Psoas muscle (tissue), 8 donors: ENCODE results near the gene GPR35. TPM values are rescaled to one million over a fixed set of nuclear protein-coding genes. Genes with fewer than 3 reads are reported as not detected.

Experiments used
- ATAC-seq, 4 donors: fragments of 200-7000 bp; cut with Tn5 transposase; one replicate each; pipeline ENCODE4 v1.9.1; 2020; ENCODE audit warnings: moderate library complexity in 3 of 4, mild to moderate bottlenecking in 2 of 4
- DNase-seq, 2 donors: peaks; one replicate each; pipeline ENCODE4 v3.0.0-alpha.2; 2020
- H3K27ac ChIP-seq: fragments of 200-600 bp; one replicate; pipeline ENCODE4 v1.8.0; 2022
- H3K27me3 ChIP-seq, 3 donors: fragments of 200-600 bp in 1 of 3; one replicate each; pipeline versions ENCODE4 v1.6.1 to v1.8.0; 2013 to 2022; ENCODE audit warnings: low read length in 2 of 3, mild to moderate bottlenecking in 2 of 3, moderate library complexity in 1 of 3; ENCODE audit not compliant: insufficient read depth in 3 of 3
- H3K36me3 ChIP-seq, 2 donors: fragments of 200-600 bp in 1 of 2; one replicate each; pipeline versions ENCODE4 v1.6.1 to v1.8.0; 2013 to 2022; ENCODE audit warnings: low read depth in 1 of 2, mild to moderate bottlenecking in 1 of 2, moderate library complexity in 1 of 2; ENCODE audit not compliant: insufficient read depth in 1 of 2
- H3K4me1 ChIP-seq: fragments of 200-600 bp; one replicate; pipeline ENCODE4 v1.8.0; 2022
- H3K4me3 ChIP-seq: fragments of 200-600 bp; one replicate; pipeline ENCODE4 v1.8.0; 2022; ENCODE audit warnings: mild to moderate bottlenecking
- H3K9me3 ChIP-seq: fragments of 200-600 bp; one replicate; pipeline ENCODE4 v1.8.0; 2022
- WGBS, 3 donors: extraction: QIAGEN DNeasy Blood & Tissue Kit; methylation state at CpG; one replicate each; pipeline versions ENCODE4 v1.1.6 to v1.1.7; 2013; 5-methylcytosine and 5-hydroxymethylcytosine counted together
- intact Hi-C, 2 donors: fragments of 100-400 bp; cut with DNase I; formaldehyde crosslinking; loops; one replicate each; pipeline versions ENCODE4 v1.11.0 to v1.14.2; 2022
- polyA plus RNA-seq, 3 donors: library from polyadenylated mRNA; stranded (reverse); fragments of 200-250 nt; gene quantifications; one replicate each; pipeline ENCODE4 v1.2.3, GENCODE V29; 2013
- total RNA-seq, 4 donors: library from RNA; stranded (reverse); fragmentation: NEBNext Ultra II Directional in 2 of 4; extraction: Animal tissue kit (Norgen Biotek cat#: 25700) in 2 of 4; gene quantifications; one replicate each; pipeline versions ENCODE4 v1.2.1 to v1.2.4, GENCODE V29; 2021 to 2023
- TF ChIP-seq, protein P1 (sequence below): fragments of 200-600 bp; IDR thresholded peaks from one replicate; pipeline ENCODE4 v1.8.0; 2022; ENCODE audit warnings: antibody characterized with exemption
- donor health status: healthy with polysubstance abuse.
- donor health status: DM: no; HTN: no; CAD: no; lungs with moderate emphysema.
- donor health status: Bipolar disorder and iron deficiency.
- donor health status: healthy.
- donor health status: DM: yes; HTN: yes; CAD: no.
- donor health status: DM: no; HTN: no; CAD: no.
- donor health status: DM: no; HTN: no; CAD: no.
- donor health status: DM: yes; HTN: yes; CAD: no.

The GPR35 gene
- total and polyA plus RNA-seq, 7 donors, result 0.30 to 0.92 (median 0.58) TPM

DNA sequence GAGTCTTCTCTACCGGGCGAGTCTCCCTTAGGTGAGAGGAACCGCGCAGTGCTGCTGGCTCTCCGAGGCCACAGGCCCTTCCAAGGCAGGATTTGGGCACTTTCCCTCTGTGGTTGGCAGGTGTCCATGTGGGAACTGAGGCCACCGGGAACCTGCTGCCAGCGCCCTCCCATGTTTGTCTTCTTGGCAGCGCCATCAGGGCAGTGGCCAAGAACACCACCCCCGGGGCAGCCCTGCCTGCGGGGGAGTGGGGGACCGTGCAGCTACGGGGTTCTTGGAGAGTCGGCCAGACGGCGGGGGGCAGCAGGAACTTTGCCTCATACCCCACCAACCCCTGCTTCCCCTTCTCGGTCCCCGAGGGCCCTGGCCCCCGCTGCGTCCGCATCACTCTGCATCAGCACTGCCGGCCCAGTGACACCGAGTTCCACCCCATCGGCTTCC lies 28.8 kb upstream of the GPR35 start:
- Histone ChIP-seq H3K4me3 (no peak overlapping the region), H3K4me1 (peaks cover 10% of the 10 kb centered on the region), H3K36me3 (peaks cover 0 to 57% of the 10 kb centered on the region in 2 donors), H3K27me3 (no peaks in the 10 kb centered on the region), H3K9me3 (no peaks in the 10 kb centered on the region), H3K27ac (no peak overlapping the region)
- WGBS, 3 donors, result 30 to 57% (median 41%) methylated on average over 22 to 23 of the region's 23 CpGs
- intact Hi-C loops, result no loop called here
- ATAC-seq, result peak in 3 of 4 donors; percentile 41 to 87 (median 65)
- peak; percentile 23 to 83 for DNase-seq
- TF ChIP-seq, protein P1, sequence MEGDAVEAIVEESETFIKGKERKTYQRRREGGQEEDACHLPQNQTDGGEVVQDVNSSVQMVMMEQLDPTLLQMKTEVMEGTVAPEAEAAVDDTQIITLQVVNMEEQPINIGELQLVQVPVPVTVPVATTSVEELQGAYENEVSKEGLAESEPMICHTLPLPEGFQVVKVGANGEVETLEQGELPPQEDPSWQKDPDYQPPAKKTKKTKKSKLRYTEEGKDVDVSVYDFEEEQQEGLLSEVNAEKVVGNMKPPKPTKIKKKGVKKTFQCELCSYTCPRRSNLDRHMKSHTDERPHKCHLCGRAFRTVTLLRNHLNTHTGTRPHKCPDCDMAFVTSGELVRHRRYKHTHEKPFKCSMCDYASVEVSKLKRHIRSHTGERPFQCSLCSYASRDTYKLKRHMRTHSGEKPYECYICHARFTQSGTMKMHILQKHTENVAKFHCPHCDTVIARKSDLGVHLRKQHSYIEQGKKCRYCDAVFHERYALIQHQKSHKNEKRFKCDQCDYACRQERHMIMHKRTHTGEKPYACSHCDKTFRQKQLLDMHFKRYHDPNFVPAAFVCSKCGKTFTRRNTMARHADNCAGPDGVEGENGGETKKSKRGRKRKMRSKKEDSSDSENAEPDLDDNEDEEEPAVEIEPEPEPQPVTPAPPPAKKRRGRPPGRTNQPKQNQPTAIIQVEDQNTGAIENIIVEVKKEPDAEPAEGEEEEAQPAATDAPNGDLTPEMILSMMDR, result no peak

DNA sequence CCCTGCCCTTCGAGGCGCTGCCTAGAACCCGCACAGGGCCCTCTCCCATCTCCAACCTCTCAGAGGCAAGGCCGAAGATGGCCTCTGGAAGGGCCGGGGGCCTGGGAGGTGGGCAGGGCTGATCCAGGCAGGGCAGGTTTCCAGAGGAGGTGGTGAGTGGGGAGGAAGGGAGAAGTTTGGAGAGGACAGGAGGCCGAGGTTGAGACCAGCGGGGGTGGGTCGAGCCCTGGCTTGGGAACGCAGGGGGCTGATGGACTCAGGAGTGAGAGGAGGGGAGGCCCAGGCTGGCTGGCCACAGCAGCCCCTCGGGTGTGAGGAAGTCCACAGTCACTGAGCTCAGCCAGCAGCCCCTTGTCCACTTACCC lies 28.2 kb upstream of the GPR35 start:
- DNase-seq (peak; percentile 7 to 38), ATAC-seq (peak in 1 of 4 donors; percentile 1)
- 94 to 98% (median 97%) methylated on average over 9 to 10 of the region's 10 CpGs for WGBS, 3 donors
- peaks cover 10% of the 10 kb centered on the region for H3K4me1 ChIP-seq
- TF ChIP-seq, protein P1, result no peak
- no peak overlapping the region for H3K4me3 ChIP-seq
- no peaks in the 10 kb centered on the region for H3K9me3 ChIP-seq
- no peaks in the 10 kb centered on the region for H3K27me3 ChIP-seq
- H3K27ac ChIP-seq, result no peak overlapping the region
- peaks cover 0 to 51% of the 10 kb centered on the region in 2 donors for H3K36me3 ChIP-seq
- intact Hi-C loops, result no loop called here

DNA sequence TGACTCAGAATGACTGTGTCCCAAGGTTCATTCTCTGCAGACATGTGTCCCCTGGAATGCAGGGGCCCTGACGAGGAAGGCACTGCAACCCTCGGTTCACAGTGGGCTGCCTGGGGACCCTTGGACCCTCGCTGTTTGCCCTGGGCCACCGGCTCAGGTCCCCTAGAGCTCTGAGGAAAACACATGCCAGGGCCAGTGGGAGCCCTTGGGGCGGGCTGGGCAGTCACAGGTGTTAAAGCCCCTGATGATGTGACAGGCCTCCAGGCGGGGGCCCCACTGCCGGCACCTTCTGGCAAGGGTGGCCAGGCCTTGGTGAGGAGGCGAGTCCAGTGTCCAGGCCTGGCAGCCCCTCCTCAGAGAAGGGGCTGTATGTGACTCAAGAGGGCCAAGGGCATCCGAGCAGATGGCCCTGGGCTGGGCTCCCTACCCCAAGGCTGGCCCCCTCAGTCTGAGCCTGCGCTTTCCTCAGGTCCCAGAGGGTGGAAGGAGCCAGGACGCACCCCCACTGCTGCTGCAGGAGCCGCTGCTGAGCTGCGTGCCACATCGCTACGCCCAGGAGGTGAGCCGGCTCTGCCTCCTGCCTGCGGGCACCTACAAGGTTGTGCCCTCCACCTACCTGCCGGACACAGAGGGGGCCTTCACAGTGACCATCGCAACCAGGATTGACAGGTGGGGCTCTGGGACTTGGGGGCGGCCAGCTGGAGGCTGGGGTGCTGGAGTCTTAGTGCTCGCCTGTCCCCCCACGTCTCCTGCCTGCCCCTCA lies 27.7 kb upstream of the GPR35 start:
- TF ChIP-seq, protein P1, result no peak
- 89 to 100% (median 93%) methylated on average over 20 to 22 of the region's 22 CpGs for WGBS, 3 donors
- ATAC-seq (no peak), DNase-seq (peak; percentile 15 to 46)
- Histone ChIP-seq H3K4me1 (peaks cover 10% of the 10 kb centered on the region), H3K9me3 (no peaks in the 10 kb centered on the region), H3K27ac (no peak overlapping the region), H3K27me3 (no peaks in the 10 kb centered on the region), H3K36me3 (peaks cover 0 to 46% of the 10 kb centered on the region in 2 donors), H3K4me3 (no peak overlapping the region)
- intact Hi-C loops, result no loop called here

DNA sequence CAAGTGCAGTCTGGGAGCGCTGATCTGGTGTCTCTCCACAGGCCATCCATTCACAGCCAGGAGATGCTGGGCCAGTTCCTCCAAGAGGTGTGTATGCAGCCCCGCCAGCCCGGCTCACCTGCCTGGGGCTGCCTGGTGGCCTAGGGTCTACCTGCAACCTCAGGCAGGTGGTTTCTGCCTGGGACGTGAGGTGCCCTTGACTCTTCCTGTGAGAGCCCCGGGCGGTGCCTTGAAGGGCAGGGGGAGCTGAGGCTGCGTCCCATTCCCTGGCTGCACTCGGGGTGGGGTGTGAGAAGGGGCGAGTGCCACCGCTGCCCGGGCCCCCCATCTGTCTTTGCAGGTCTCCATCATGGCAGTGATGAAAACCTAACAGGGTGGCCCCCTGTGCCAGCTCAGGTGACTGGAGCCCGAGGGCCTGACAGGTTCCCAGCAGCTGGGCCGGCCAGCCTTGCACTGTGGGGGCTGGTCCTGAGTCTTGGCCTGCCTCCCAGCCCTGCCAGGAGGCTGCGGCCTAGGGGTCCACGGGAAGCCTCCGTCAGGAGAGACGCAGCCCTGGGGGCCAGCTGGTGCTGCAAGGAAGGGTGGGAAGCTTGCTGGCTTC lies 26.9 kb upstream of the GPR35 start:
- peaks cover 10% of the 10 kb centered on the region for H3K4me1 ChIP-seq
- H3K9me3 ChIP-seq, result no peaks in the 10 kb centered on the region
- intact Hi-C loops, result no loop called here
- no peaks in the 10 kb centered on the region for H3K27me3 ChIP-seq
- H3K36me3 ChIP-seq, result peaks cover 0 to 40% of the 10 kb centered on the region in 2 donors
- no peak overlapping the region for H3K27ac ChIP-seq
- DNase-seq (peak; percentile 11 to 48), ATAC-seq (no peak)
- WGBS, 3 donors, result 90 to 91% (median 91%) methylated on average over 16 to 17 of the region's 17 CpGs
- TF ChIP-seq, protein P1, result no peak
- no peak overlapping the region for H3K4me3 ChIP-seq
